Activated naive CD4-positive, alpha-beta T cell treated with anti-CD3 and anti-CD28 coated beads, Interleukin-2, amount 50 U/mL, for 16 hours (primary cell): ENCODE results near the gene VANGL2.

Experiments
- DNase-seq: peaks from one replicate; pipeline ENCODE4 v3.0.0-alpha.2; 2020

The VANGL2 gene

GRCh38 chr1:160400223-160400645, at the start of gene VANGL2:
Gene VANGL2, plus strand, starts transcription at chr1:160400564. Its CDS starts 15,274 bp downstream, at chr1:160415838.
- peak; percentile 51 for DNase-seq

- no peak for DNase-seq
These were observed 48.7 kb upstream of the VANGL2 start for GRCh38 chr1:160351629-160352028.

GRCh38 chr1:160352555-160352954, 47.8 kb upstream of the VANGL2 start:
- DNase-seq = no peak

GRCh38 chr1:160353223-160353622, 47.1 kb upstream of the VANGL2 start:
- DNase-seq = no peak

- DNase-seq = no peak
These were observed 45.9 kb upstream of the VANGL2 start for GRCh38 chr1:160354388-160354985.

- DNase-seq = no peak
These were observed 42.9 kb upstream of the VANGL2 start for GRCh38 chr1:160357286-160358002.

GRCh38 chr1:160358073-160358472, 42.3 kb upstream of the VANGL2 start:
- no peak for DNase-seq

GRCh38 chr1:160359559-160360226, 40.7 kb upstream of the VANGL2 start:
- DNase-seq = no peak

- DNase-seq = no peak
These were observed 40.1 kb upstream of the VANGL2 start for GRCh38 chr1:160360227-160360695.

GRCh38 chr1:160361199-160361598, 39.2 kb upstream of the VANGL2 start:
- DNase-seq = no peak

GRCh38 chr1:160361814-160362167, 38.6 kb upstream of the VANGL2 start:
- DNase-seq = no peak

GRCh38 chr1:160362168-160362957, 38.0 kb upstream of the VANGL2 start:
- no peak for DNase-seq

- DNase-seq = no peak
These were observed 37.4 kb upstream of the VANGL2 start for GRCh38 chr1:160363010-160363409.

GRCh38 chr1:160363951-160364735, 36.2 kb upstream of the VANGL2 start:
- DNase-seq = no peak

- no peak for DNase-seq
These were observed 35.0 kb upstream of the VANGL2 start for GRCh38 chr1:160365325-160365724.

- no peak for DNase-seq
These were observed 33.4 kb upstream of the VANGL2 start, which contains the start of gene NHLH1 for GRCh38 chr1:160366731-160367515. Gene NHLH1, plus strand, starts transcription at chr1:160367071. Its CDS starts 3,661 bp downstream, at chr1:160370732.

GRCh38 chr1:160367516-160367900, 32.9 kb upstream of the VANGL2 start:
- no peak for DNase-seq

GRCh38 chr1:160367934-160368923, 32.1 kb upstream of the VANGL2 start:
- no peak for DNase-seq

GRCh38 chr1:160369087-160369486, 31.3 kb upstream of the VANGL2 start:
- no peak for DNase-seq
